ENCODE measurements around the gene CMIP.

CMIP gene

DNA sequence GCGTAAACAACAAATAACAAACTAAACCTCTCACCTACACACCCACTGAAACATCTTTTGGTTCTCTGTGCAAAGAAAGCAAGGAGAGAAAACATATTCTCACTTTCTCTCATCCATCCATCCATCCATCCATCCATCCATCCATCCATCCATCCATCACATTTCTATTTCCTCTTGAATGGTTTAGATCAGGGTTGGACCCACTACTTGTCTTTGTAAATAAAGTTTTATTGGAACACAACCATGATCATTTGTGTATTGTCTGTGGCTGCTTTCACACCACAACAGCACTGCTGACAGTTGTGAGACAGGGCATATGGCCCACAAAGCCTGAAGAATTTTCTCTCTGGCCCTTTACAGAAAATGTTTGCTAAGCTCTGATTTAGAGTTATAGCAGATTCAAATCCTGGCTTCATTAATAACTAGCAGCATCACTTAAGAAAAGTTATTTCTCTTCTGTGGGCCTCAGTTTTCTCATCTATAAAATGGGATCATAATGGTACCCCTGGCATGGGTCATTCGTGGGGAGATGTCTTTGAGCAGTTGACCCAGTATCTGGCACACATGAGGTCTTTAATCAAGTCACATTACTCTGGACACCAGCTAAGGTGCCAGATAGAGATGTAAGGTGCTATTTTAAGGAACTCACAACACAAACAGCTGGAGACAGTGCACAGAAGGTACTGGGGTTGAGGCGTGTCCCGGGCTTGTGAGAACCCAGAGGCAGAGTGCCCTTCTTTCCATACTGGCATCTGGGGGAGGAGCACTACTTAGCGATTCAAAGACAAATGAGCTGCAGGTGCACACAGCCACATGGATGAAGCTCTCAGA lies 146.3 kb downstream of the CMIP start:
- no peak for DNase-seq

DNA sequence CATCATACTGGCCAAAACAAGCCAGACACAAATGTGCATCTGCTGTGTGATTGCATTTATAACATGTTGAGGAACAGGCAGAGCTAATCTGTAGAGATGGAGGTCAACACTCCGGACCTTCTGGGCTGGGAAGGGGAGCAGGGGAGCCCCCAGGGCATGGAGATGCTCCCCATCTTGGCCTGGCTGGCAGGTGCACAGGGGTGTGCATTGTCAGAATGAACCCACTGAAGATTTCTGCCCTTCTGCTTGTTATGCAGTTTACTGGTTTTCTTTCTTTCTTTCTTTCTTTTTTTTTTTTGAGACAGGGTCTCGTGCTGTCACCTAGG lies 146.9 kb downstream of the CMIP start:
- no peak for DNase-seq

DNA sequence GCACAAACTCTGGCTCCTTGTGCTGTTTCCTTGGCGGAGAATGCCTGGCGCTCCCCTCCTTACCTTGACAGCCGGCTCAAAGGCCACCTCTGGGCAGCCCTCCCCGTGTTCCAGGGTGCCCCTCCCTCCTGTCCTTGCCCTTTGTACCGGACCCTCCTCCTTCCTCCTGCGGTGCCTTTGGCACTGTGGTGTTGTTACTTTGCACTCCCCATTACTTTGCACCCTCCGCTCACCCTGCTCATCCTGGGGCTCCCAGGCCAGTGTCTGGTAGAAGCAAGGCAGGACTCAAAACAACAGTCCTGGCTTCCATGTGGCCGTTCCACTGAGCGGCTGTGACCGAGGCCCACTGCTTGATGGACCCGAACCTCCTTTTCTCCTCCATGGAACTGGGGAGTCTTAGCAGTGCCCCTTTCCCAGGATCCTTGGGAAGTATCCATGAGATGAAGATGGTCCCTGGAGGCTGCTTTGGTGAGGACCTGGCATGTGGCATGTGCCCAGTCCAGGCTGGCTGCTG lies 147.8 kb downstream of the CMIP start:
- DNase-seq, result no peak

DNA sequence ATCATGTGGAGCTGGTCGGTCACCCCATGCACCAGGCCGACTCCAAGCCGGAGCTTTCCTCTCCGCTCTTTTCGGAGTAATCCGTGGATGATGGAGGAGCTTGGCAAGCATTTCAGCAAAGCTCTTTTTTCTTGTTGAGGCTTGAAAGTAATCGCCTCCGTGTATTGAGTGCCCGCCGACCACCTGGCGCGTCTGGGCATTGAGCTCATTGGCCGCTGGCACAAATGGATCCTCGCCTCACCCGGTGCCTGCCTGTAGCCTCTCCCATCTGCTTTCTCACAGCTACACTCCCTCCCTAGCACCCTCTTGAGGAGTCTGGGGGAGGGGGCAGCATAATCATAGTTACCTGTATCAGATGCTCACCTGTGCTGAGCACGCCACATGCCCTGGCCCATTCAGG lies 148.9 kb downstream of the CMIP start:
- no peak for DNase-seq

DNA sequence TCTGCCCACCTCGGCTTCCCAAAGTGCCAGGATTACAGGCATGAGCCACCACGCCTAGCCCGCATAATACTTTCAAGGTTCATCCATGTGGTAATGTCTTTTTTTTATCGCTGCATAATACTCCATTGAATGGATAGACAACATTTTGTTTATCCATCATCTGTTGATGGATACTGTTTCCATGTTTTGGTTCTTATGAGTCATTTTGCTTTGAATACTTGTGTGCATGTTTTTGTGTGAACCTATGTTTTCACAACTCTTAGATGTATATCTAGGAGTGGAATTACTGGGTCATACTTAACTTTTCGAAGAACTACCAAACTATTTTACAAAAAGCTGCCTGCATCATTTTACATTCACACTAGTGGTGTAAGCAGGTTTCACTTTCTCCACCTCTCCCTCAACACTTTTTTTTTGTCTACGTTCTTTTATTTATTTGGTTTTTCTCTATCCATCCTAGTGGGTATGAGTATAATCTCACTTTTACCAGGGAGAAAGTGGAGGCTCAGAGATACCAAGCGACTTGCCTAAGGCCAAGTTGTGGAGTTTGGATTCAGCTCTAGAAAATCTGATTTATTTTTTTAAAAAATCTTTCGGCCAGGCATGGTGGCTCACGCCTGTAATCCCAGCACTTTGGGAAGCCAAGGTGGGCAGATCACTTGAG lies 151.2 kb downstream of the CMIP start:
- DNase-seq, result no peak

DNA sequence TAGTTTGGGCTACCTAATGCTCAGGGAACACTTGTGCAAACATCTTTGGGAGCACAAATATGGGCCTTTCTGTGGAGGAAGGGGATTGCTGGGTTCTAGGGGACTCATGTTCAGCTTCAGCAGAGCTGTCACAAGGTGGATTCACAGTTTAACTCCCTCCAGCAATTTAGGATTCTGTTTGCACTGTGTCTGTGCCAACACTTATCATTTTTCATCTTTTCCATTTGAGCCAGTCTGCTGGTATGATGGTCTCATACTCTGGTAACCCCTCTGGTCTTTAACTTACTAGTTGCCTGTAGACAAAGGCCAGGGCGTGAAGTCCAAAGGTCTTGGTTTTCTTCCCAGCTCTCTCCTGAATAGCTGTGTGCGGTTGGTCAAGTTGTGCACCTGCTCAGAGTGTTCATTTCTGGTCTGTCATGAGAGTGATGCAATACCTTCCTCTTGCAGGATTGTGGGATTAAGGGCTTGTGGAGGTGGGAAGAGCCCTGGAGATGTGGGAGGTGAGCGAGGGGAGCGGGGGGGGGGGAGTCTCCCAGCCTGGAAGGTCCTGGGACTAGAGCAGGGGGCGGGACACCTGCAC lies 152.6 kb downstream of the CMIP start:
- no peak for DNase-seq

DNA sequence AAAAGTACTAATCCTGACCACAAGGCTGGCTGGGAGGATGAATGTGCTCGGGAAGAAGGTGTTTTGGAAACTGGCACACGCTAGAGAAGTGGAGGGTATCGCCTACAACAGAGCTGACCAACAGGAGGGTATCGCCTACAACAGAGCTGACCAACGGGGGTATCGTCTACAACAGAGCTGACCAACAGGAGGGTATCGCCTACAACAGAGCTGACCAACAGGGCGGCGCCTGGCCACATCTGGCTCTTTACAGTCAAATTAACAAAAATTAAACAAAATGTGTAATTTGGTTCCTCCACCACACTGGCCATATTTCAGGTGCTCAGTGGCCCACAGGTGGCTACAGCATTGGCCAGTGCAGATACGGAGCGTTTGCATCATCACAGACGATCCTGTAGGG lies 153.5 kb downstream of the CMIP start:
- DNase-seq, result no peak

DNA sequence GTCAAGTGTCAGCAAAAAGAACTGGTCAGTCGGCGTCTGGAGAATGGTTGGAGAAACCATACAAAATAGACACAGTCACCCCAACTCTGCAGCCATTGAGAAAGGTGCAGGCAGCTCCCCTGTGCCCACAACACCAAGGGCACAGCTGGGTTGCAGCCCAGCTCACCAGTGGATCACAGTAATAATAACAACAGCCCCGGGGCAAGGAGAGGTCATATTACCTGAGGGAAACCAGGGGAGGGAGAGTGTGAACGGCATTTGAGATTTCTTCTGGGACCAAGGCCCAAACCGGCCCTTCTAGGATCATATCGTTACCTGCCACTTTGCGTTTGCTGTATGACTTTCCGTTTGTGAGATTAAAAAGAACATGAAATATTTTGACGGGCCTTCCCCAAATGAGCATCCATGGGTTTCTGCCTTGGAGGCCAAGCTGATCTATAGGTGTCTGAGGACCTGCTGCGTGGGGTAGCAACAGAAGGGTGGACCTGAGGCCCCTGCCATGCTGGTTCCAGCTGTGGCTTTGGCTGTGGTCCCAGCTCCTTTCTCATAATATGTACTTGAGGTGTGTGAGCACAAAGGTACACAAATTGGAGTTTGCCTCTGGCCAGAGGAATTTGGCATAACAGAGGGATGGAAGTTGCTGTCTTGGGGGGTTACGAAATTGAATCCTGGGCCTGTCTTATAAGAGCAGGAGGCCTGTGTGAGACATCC lies 154.6 kb downstream of the CMIP start:
- DNase-seq, result no peak

DNA sequence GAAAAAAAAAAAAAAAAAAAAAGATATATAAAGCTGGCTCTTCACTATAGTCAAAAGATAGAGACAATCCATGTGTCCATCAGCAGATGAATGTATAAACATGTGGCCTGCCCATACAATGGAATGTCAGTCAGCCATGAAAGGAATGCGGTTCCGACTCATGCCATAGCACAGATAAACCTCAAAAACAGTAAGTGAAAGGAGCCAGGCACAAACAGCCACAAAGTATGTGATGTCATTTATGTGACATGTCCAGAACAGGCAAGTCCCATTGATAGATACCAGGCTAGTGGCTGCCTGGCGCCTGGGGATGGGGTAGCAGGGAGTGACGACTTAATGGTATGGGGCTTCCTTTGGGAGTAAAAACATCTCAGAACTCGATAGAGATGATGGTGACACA lies 155.7 kb downstream of the CMIP start:
- no peak for DNase-seq

DNA sequence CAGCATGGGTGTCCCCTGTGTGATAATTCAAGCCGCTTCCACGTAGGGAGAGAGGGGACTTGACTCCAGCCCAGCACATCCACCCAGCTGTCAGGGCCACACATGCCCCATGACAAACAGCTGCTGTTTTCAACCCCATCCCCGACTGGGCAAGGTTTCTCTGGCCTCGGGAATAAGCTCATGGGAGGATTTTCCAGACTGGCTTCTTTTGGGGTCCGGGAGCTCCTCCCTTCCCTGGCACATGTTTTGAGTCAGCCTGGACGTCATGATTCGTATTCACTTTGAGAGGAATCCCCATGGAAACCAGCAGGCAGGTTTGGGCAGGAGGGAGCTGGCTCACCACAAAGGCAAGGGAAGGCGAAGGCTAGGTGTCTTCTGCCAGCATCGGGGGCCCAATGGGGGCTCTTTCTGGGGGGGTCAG lies 156.4 kb downstream of the CMIP start:
- DNase-seq, result no peak

DNA sequence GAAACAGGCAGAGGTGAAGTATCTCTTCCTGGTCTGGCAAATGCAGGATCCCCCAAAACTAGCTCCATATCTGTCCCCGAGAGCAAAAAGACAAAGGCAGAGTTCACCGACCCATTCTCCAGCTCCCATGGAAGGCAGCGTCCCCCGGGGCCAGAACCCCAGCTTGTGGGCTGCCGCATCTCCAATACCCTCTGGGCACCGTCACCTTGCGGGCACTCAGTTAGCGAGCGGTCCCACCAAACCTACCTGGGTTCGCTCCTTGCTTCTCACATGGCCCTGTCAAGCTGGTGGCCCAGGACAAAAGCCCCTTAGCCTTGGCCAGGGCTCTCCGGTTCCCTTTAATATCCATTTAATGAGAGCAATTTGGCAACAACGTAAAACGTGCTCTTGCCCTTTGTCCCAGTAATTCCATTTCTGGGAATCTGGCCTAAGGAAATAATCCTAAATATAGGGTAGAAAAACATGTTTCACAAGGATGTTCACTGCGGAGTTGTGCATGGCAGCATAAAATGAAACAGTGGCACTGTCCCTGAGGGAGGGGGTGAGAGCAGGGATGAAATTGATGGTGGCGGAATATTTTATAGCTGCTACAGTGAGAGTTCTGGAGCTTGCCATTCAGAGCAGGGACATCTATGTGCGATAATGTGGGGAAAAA lies 157.1 kb downstream of the CMIP start:
- DNase-seq, result no peak

DNA sequence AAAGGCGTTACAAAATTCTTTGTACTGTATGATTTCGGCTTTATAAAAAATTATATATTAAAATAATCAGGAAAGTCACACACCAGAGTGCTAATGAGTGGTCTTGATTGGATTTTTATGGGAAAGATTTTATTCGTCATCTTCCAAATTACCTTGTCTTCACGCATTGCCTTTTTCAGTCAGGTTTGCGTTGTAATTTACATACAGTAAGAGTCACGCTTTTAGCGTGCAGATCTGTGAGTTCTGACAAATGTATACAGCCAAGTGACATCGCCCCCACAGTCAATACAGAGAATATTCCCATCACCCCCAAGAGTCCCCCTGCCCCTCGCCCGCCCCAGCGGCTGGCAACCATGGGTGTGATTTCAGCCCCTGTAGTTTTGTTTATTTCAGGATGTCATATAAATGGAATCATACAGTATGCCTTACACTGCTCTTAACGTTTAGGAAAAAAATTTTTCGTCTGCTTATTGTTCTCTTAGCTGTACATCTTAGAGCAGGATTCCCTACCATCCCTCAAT lies 157.7 kb downstream of the CMIP start:
- DNase-seq, result no peak

DNA sequence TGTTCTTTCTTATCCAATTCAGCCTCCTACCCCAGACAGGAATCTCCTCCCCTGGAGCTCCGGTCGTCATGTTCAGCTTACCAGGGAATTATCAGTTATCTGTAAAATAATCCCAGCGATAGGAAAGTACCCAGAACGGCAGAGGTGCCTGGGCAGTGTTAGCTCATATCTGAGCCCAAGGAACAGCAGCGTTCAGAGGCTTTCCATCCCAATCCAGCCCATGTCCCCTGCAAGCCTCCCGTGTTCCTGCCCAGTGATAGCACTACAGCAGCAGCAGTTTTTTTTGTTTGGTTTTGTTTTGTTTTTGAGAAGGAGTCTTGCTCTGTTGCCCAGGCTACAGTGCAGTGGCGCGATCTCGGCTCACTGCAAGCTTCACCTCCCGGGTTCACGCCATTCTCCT lies 158.2 kb downstream of the CMIP start:
- DNase-seq, result no peak

DNA sequence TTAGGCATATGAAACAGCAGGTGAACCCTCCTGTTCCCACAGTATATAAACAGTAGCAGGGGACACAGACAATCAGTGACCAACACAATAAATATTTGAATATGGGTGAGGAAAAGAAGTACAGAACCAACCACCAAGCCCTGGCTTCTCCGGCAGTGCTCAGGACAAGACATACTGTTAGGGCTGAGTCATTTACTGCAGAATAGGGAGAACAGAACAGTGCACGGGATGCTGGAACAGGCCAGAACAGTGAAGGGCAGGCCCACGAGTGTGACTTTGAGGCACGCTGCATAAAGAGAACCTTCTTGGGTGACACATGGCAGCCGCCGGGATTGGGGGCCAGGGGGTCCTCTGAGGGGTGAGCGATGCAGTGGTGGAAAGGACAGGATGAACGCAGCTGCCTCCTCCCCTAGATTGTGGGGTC lies 160.4 kb downstream of the CMIP start:
- no peak for DNase-seq

DNA sequence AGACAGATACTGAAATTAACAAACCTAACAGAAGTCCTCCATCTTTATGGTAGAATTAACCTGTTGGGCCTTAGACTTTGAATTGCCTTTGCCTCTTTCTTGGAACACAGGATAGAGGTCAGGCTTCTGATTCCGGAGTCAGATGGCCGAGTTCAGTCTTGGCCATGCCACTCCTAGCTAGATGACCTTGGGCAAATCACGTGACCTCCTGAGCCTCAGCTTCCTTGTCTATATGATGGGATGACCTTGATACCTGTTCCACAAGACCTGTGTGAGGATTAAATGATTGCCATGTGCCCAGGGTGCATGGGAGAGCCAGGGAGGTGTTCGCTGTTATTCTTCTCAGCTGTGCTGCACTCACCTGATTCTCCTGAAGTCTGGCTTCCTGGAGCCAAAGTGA lies 161.4 kb downstream of the CMIP start:
- DNase-seq, result no peak

DNA sequence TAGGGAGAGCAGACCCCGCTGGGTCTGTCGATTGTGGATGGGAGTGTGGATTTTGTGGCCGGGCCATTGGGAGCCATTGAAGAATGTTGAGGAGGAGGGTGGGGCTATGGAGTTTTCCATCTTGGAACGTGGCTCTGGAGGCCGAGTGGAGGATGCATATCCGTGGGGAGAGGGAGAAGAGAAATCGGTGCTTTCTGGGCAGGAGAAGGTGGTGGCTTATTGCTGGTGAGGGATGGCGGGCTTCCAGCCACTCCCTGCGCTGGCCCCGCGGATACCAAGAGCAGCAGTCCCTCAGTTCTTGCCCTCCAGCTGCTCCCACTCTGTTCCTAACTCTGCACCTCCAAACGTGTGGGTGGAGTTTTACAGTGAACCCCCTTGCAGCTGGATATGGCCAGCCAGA lies 162.4 kb downstream of the CMIP start:
- DNase-seq, result no peak

DNA sequence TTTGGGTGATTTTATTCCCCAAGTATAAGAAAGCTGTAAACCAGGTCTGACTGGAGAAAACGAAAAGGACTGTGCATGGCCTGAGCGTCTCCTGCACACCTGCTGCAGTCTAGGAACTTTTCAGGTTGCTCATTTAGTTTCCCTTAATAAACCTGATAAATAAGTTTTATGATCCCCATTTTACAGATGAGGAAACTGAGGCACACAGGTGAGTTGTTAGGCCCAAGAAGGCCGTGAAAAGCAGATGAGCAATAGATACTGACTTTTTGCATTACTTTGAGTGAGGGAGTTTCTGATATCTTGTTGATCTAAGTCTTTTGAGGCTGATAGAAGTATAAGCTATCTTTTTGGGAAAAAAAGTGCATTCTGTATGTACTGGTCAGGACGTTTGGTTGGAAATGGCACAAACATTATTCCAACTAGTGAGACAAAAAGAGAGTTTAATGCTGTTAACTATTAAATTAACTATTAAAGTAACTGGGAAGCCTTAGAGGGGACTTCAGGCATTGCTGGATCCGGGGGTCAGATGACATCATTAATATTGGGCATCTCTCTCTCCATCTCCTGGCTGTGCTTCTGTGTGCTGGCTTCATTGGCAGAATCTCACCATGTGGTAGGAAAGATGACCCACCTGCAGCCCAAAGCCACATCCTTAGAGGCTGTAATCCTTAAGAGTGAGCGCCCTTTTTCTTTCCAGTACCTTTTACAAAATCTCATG lies 163.4 kb downstream of the CMIP start:
- no peak for DNase-seq

DNA sequence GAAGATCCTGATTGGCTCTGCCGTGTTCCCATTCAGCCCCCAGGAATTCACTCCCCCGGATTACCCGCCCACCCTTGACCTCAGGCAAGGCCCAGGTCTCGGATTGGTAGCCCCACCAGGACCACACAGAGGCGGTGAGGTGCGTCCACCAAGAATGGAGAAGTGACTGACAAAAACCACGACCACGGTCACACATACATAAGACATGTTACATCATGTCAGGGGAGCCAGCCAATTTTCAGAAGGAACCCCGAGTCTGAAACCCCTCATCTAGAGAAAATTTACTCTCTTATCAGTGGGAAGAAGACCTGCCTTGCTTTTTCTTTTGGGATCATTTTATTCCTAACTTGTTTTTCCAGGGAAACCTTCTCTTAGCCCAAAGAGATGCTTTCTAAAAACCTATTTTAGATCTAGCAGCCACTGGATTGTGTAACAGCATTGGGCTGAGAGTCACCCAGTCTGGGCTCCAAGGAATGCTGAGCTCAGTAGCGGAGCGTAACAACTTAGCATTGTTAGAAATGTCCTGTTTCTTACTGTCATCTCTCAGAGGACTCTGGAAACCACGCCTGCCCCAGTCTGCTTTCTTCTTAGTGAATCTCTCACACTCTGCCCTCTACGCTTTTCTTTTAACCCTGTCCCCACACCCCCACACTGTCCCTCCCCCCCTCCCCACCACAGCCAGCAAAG lies 164.1 kb downstream of the CMIP start:
- no peak for DNase-seq

DNA sequence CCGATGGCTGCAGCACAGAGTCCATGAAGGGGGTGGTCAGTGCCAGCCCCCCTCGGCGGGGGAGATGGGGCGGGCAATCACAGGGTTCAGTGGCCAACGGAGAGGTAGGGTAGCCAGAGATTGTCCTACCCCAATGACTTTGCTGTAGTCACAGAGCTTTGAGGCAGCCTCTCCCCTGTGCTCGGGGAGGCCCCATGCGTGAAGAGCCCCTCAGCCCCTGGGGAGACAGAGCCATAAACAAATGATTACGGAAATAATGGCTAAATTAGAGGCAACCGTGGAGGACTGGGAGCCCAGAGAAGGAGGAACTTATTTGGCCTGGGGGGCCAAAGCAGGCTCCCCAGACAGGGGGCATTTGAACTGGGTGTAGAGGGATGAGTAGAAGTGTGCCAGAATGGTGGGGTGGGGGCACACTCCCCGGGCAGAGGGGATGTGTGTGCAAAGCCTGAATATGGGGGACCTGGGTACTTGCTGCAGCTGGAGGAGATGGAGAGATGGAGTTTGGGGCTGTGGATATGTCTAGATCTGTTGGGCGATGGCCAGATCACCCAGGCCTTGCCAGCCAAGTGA lies 164.8 kb downstream of the CMIP start:
- no peak for DNase-seq

DNA sequence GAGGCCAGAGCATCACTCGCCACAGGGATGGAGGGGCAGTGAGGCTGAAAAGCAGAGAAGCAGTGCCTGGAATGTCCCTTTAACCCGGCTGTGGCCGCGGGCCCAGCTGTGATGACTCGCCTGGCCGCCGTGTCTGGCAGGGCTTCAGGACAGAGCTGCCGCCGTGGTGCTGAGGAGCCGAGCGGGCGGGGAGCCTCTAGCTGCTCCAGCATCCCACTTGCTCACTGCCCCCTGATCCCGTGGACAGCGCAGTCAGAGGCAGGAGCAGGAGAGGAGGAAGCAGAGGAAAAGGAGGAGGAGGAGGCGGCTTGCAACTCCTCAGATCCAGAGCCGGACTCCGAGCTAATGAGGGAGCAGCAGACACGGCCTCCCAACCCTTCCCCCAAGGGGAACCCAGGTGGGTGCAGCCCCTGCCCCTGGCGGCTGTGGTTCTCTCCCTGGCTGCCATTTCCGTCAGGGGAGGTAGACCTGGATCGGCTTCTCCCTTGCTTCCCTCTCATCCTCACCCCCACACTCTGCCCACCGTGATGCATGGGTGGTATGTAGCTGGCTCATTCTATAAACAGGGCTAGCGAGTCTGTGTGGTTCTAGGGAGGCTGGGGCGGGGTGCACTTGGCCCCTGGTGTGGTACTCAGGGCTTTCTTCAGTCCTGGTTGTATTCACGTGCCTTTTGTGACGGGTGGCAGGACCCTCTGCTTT lies 165.7 kb downstream of the CMIP start:
- no peak for DNase-seq

Measured in central memory CD4-positive, alpha-beta T cell (primary cell).